HG02759 (cell line): ENCODE measurements around the gene MCU.

Experiments used
- ATAC-seq: cut with Tn5 transposase; IDR thresholded peaks from one replicate; pipeline ENCODE4 v1.9.1; 2021; ENCODE audit warnings: mild to moderate bottlenecking, moderate library complexity; ENCODE audit not compliant: unreplicated experiment

The MCU gene

GRCh38 chr10:72800741-72801092 is 108.8 kb downstream of the MCU start:
- ATAC-seq = no peak

- ATAC-seq = no peak
Measured at GRCh38 chr10:72801263-72801868, 109.4 kb downstream of the MCU start.

GRCh38 chr10:72802332-72802731 is 110.4 kb downstream of the MCU start:
- no peak for ATAC-seq

- no peak for ATAC-seq
Measured at GRCh38 chr10:72802763-72803505, 111.0 kb downstream of the MCU start.

GRCh38 chr10:72808001-72808400 is 116.1 kb downstream of the MCU start:
- no peak for ATAC-seq

GRCh38 chr10:72809006-72809405 is 117.1 kb downstream of the MCU start:
- ATAC-seq = no peak

GRCh38 chr10:72810976-72811375 is 119.0 kb downstream of the MCU start:
- ATAC-seq = no peak

GRCh38 chr10:72812415-72812752 is 120.4 kb downstream of the MCU start:
- ATAC-seq = no peak

GRCh38 chr10:72812753-72813430 is 120.9 kb downstream of the MCU start:
- ATAC-seq = no peak

GRCh38 chr10:72814099-72814790 is 122.3 kb downstream of the MCU start:
- ATAC-seq = no peak

GRCh38 chr10:72816565-72816964 is 124.6 kb downstream of the MCU start:
- no peak for ATAC-seq

- no peak for ATAC-seq
Measured at GRCh38 chr10:72818076-72818475, 126.1 kb downstream of the MCU start.

GRCh38 chr10:72819053-72819452 is 127.1 kb downstream of the MCU start:
- ATAC-seq = no peak

GRCh38 chr10:72821606-72822005 is 129.7 kb downstream of the MCU start:
- no peak for ATAC-seq

- ATAC-seq = no peak
Measured at GRCh38 chr10:72822342-72822986, 130.5 kb downstream of the MCU start.

GRCh38 chr10:72825163-72825562 is 133.2 kb downstream of the MCU start:
- no peak for ATAC-seq

- ATAC-seq = no peak
Measured at GRCh38 chr10:72826346-72826745, 134.4 kb downstream of the MCU start.

GRCh38 chr10:72828294-72828693 is 136.4 kb downstream of the MCU start:
- no peak for ATAC-seq

- no peak for ATAC-seq
Measured at GRCh38 chr10:72830625-72831024, 138.7 kb downstream of the MCU start.

GRCh38 chr10:72831696-72832409 is 139.9 kb downstream of the MCU start:
- no peak for ATAC-seq

- no peak for ATAC-seq
Measured at GRCh38 chr10:72832701-72833100, 140.8 kb downstream of the MCU start.
